B cell (primary cell): ENCODE data around the gene CDIPT. TPM values are rescaled to one million over a fixed set of nuclear protein-coding genes. Genes with fewer than 3 reads are reported as not detected.
A peak's percentile ranks its signal among the peaks of the same experiment; 100 is the strongest.

Experiments
- ATAC-seq: fragments of 200-7000 bp; cut with Tn5 transposase; one replicate; pipeline ENCODE4 v1.10.0; 2021; ENCODE audit warnings: low read depth, mild to moderate bottlenecking, moderate number of reproducible peaks, moderate library complexity
- CTCF ChIA-PET: fragments of 350-600 bp; sonication (Branson Sonifier 250); formaldehyde crosslinking; loops from one replicate; lab custom pipeline; 2021; ENCODE audit warnings: antibody characterized with exemption, inconsistent platforms; lab: Charles Lee
- POLR2A ChIA-PET: fragments of 350-600 bp; sonication (Branson Sonifier 250); formaldehyde crosslinking; loops from one replicate; lab custom pipeline; 2021; ENCODE audit warnings: antibody characterized with exemption; lab: Charles Lee
- DNase-seq: peaks from one replicate; pipeline ENCODE4 v3.0.0; 2013
- H2AFZ ChIP-seq: 2 replicates; pipeline ENCODE4 v1.6.1; 2012; ENCODE audit warnings: mild to moderate bottlenecking, low read depth, low read length; ENCODE audit not compliant: insufficient read depth, poor library complexity, severe bottlenecking
- H3K27ac ChIP-seq, 2 donors: 1 replicate in 1 of 2; 2 replicates in 1 of 2; pipeline ENCODE4 v1.5.1; 2012 to 2013; ENCODE audit warnings: low read length in 2 of 2, mild to moderate bottlenecking in 2 of 2, moderate library complexity in 1 of 2
- H3K27me3 ChIP-seq, 4 experiments: fragments of 200-600 bp in 1 of 4; sonication (generic) in 1 of 4; replicated peaks in 1 of 4; 1 replicate in 2 of 4; 2 replicates in 2 of 4; pipeline versions ENCODE4 v1.6.1 to v1.7.0; 2013 to 2016; ENCODE audit warnings: low read length in 3 of 4, mild to moderate bottlenecking in 2 of 4, mixed read lengths in 1 of 4, moderate library complexity in 1 of 4; ENCODE audit not compliant: insufficient read depth in 4 of 4, control insufficient read depth in 3 of 4; ENCODE audit errors: control extremely low read depth in 1 of 4
- H3K36me3 ChIP-seq, 2 experiments: replicated peaks in 1 of 2; 1 replicate in 1 of 2; 2 replicates in 1 of 2; pipeline versions ENCODE4 v1.6.1 to v1.7.1; 2013; ENCODE audit warnings: low read length in 1 of 2; ENCODE audit not compliant: insufficient read depth in 2 of 2, control insufficient read depth in 1 of 2; ENCODE audit errors: control extremely low read depth in 1 of 2, extremely low read depth in 1 of 2
- H3K4me1 ChIP-seq, 2 donors: fragments of 200-600 bp in 1 of 2; sonication (generic) in 1 of 2; 1 replicate in 1 of 2; 2 replicates in 1 of 2; pipeline versions ENCODE4 v1.5.1 to v1.6.1; 2013 to 2017; ENCODE audit warnings: low read length in 2 of 2; ENCODE audit not compliant: control insufficient read depth in 2 of 2, insufficient read depth in 2 of 2
- H3K4me2 ChIP-seq: replicated peaks from 2 replicates; pipeline ENCODE3; 2012; ENCODE audit warnings: mild to moderate bottlenecking, low read depth, low read length; ENCODE audit not compliant: poor library complexity, severe bottlenecking
- H3K4me3 ChIP-seq, 5 experiments: fragments of 200-600 bp in 1 of 5; sonication (generic) in 1 of 5; 1 replicate in 3 of 5; 2 replicates in 2 of 5; pipeline versions ENCODE4 v1.5.1 to v1.7.0; 2011 to 2016; ENCODE audit warnings: low read length in 4 of 5, mild to moderate bottlenecking in 4 of 5, low read depth in 2 of 5, control low read depth in 1 of 5, moderate library complexity in 1 of 5; ENCODE audit not compliant: insufficient read depth in 1 of 5; ENCODE audit errors: control extremely low read depth in 1 of 5, extremely low read depth in 1 of 5
- H3K79me2 ChIP-seq: fragments of 200-600 bp; sonication (generic); one replicate; pipeline ENCODE4 v1.6.0; 2016; ENCODE audit warnings: low read length; ENCODE audit not compliant: control insufficient read depth, insufficient read depth
- H3K9ac ChIP-seq: fragments of 200-600 bp; sonication (generic); 2 replicates; pipeline ENCODE4 v1.6.1; 2017; ENCODE audit warnings: mild to moderate bottlenecking, low read length, moderate library complexity
- H3K9me3 ChIP-seq, 3 donors: one replicate each; pipeline versions ENCODE4 v1.6.1 to v1.7.1; 2013; ENCODE audit warnings: low read length in 2 of 3; ENCODE audit not compliant: control insufficient read depth in 2 of 3, insufficient read depth in 1 of 3; ENCODE audit errors: control extremely low read depth in 1 of 3
- H4K20me1 ChIP-seq: 2 replicates; pipeline ENCODE4 v1.6.0; 2012; ENCODE audit warnings: mild to moderate bottlenecking, low read length; ENCODE audit not compliant: insufficient read depth, control insufficient read depth, poor library complexity, severe bottlenecking
- H3K27ac Mint-ChIP-seq: one replicate; pipeline ENCODE4 v1.8.0; 2021; ENCODE audit warnings: mixed read lengths
- H3K27me3 Mint-ChIP-seq: one replicate; pipeline ENCODE4 v1.8.0; 2021; ENCODE audit warnings: mixed read lengths
- H3K4me1 Mint-ChIP-seq: one replicate; pipeline ENCODE4 v1.8.0; 2021; ENCODE audit warnings: mixed read lengths
- H3K4me3 Mint-ChIP-seq: one replicate; pipeline ENCODE4 v1.8.0; 2021; ENCODE audit warnings: mixed read lengths
- H3K9me3 Mint-ChIP-seq: one replicate; pipeline ENCODE4 v1.8.0; 2022; ENCODE audit warnings: mixed read lengths; ENCODE audit not compliant: insufficient read depth
- EZH2 ChIP-seq: IDR thresholded peaks from 2 replicates; pipeline ENCODE4 v1.6.1; 2012; ENCODE audit warnings: borderline replicate concordance, low read depth, mild to moderate bottlenecking, moderate library complexity, low read length; ENCODE audit not compliant: insufficient read depth, poor library complexity, severe bottlenecking
- WGBS: methylation state at CpG from one replicate; pipeline ENCODE4 v1.1.5; 2013; ENCODE audit warnings: missing lambda C conversion rate; ENCODE audit not compliant: insufficient coverage; 5-methylcytosine and 5-hydroxymethylcytosine counted together
- intact Hi-C: fragments of 100-400 bp; cut with micrococcal nuclease; formaldehyde crosslinking; loops from one replicate; pipeline ENCODE4 v1.10.0; 2022
- polyA plus RNA-seq: library from polyadenylated mRNA; depleted of rRNA; stranded (reverse); fragments of >200 nt; gene quantifications from 2 replicates; pipeline ENCODE4 v1.2.3, GENCODE V29; 2012
- total RNA-seq, 2 donors: library from RNA; stranded (reverse); fragments of 120-200 nt in 1 of 2; gene quantifications; 1 replicate in 1 of 2; 2 replicates in 1 of 2; pipeline versions ENCODE4 v1.2.3 to v1.2.4, GENCODE V29; 2013 to 2022
- TF ChIP-seq, protein P1 (sequence below): fragments of 200-600 bp; IDR thresholded peaks from one replicate; pipeline ENCODE4 v1.8.0; 2022; ENCODE audit warnings: antibody characterized with exemption, mild to moderate bottlenecking

CDIPT gene
- total and polyA plus RNA-seq, 2 donors (not counting 1 experiment from before 2014, with no cell fraction given), result 51.2 to 63.3 TPM

DNA sequence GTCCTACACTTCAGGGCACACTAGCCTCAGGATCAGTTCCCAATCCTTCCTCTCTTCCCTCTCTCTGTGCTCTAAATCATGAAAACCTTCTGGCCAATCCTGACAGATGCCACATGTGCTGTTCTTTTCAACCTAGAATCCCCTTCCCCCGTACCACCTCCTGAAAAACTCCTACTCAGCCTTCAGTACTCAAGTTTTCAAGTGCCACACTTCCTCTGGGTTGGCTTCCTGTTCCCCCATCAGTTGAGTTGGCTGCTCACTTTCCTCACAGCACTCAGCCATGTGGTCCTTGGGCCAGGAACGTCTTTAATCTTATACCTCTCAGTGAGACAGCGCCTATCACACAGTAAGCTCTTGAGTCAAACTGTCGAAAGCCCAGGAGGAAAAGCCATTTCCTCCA lies 40.6 kb upstream of the CDIPT start:
- TF ChIP-seq EZH2, result no peak
- TF ChIP-seq, protein P1, sequence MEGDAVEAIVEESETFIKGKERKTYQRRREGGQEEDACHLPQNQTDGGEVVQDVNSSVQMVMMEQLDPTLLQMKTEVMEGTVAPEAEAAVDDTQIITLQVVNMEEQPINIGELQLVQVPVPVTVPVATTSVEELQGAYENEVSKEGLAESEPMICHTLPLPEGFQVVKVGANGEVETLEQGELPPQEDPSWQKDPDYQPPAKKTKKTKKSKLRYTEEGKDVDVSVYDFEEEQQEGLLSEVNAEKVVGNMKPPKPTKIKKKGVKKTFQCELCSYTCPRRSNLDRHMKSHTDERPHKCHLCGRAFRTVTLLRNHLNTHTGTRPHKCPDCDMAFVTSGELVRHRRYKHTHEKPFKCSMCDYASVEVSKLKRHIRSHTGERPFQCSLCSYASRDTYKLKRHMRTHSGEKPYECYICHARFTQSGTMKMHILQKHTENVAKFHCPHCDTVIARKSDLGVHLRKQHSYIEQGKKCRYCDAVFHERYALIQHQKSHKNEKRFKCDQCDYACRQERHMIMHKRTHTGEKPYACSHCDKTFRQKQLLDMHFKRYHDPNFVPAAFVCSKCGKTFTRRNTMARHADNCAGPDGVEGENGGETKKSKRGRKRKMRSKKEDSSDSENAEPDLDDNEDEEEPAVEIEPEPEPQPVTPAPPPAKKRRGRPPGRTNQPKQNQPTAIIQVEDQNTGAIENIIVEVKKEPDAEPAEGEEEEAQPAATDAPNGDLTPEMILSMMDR, result no peak
- Mint-ChIP-seq H3K4me1 (peaks cover 3% of the 10 kb centered on the region), H3K27ac (no peak overlapping the region), H3K4me3 (no peak overlapping the region), H3K9me3 (no peaks in the 10 kb centered on the region), H3K27me3 (peaks cover 10% of the 10 kb centered on the region)
- DNase-seq (no peak), ATAC-seq (no peak)
- POLR2A ChIA-PET, result no interaction called here
- H3K4me3 ChIP-seq, result no peak overlapping the region
- H3K9ac ChIP-seq, result no peak overlapping the region
- no peaks in the 10 kb centered on the region for H3K79me2 ChIP-seq
- WGBS, result 53% methylated on average over 4 of the region's 4 CpGs
- H3K36me3 ChIP-seq, result peaks cover 0 to 2% of the 10 kb centered on the region in 2 experiments
- CTCF ChIA-PET, result no interaction called here
- peaks cover 0 to 11% (median 0%) of the 10 kb centered on the region in 3 donors for H3K9me3 ChIP-seq
- no peak overlapping the region for H3K4me2 ChIP-seq
- H3K27ac ChIP-seq, result no peak overlapping the region
- H3K4me1 ChIP-seq, result peaks cover 12 to 15% of the 10 kb centered on the region in 2 donors
- peaks cover 0 to 23% (median 11%) of the 10 kb centered on the region in 4 experiments for H3K27me3 ChIP-seq
- no peaks in the 10 kb centered on the region for H4K20me1 ChIP-seq
- intact Hi-C loops, result loop anchor here (10.0 kb wide), 1 partner anchor 209 kb away; no protein-coding TSS in a partner anchor
- H2AFZ ChIP-seq, result no peak overlapping the region

DNA sequence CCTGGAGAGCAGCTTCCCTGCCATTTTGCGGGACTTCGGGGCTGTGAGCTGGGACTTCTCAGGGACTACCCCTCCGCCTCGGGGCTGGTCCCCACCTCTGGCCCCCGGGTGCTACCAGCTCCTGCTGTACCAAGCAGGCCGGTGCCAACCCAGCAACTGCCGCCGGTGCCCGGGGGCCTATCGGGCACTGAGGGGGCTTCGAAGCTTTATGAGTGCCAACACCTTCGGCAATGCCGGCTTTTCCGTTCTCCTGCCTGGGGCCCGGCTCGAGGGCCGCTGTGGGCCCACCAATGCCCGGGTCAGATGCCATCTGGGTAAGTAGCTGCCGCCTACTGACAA lies 38.5 kb upstream of the CDIPT start:
- no peak for ATAC-seq
- TF ChIP-seq, protein P1, result no peak
- TF ChIP-seq EZH2, result no peak
- DNase-seq, result no peak
- Mint-ChIP-seq H3K4me1 (peaks cover 3% of the 10 kb centered on the region), H3K27ac (no peak overlapping the region), H3K9me3 (no peaks in the 10 kb centered on the region), H3K27me3 (peaks cover 27% of the 10 kb centered on the region), H3K4me3 (peak overlapping the region; percentile 29)
- no peak overlapping the region for H3K4me3 ChIP-seq
- no peaks in the 10 kb centered on the region for H3K79me2 ChIP-seq
- CTCF ChIA-PET, result no interaction called here
- H3K9me3 ChIP-seq, result peaks cover 0 to 22% (median 0%) of the 10 kb centered on the region in 3 donors
- POLR2A ChIA-PET, result no interaction called here
- H3K36me3 ChIP-seq, result no peaks in the 10 kb centered on the region
- peaks cover 0 to 40% (median 25%) of the 10 kb centered on the region in 4 experiments for H3K27me3 ChIP-seq
- H4K20me1 ChIP-seq, result no peaks in the 10 kb centered on the region
- H2AFZ ChIP-seq, result no peak overlapping the region
- intact Hi-C loops, result loop anchor here (10.0 kb wide), 1 partner anchor 207 kb away; no protein-coding TSS in a partner anchor
- peaks cover 15 to 22% of the 10 kb centered on the region in 2 donors for H3K4me1 ChIP-seq
- H3K27ac ChIP-seq, result no peak overlapping the region
- 92% methylated on average over 19 of the region's 19 CpGs for WGBS
- no peak overlapping the region for H3K4me2 ChIP-seq
- H3K9ac ChIP-seq, result no peak overlapping the region
